Measurements from ENCODE around the gene ANKS1B. TPM values are rescaled to one million over a fixed set of nuclear protein-coding genes. Genes with fewer than 3 reads are reported as not detected.

Gene ANKS1B
- total and polyA plus RNA-seq, 2 of the 4 experiments (the other 2 are of a cell fraction), result 0.17 to 0.18 TPM

- H2AK9ac ChIP-seq (replicated peaks; ENCODE audit: low read depth, low read length, poor library complexity), result no peak overlapping the region
- no peak for DNase-seq
- no peak overlapping the region for H2BK15ac ChIP-seq (ENCODE audit: low read depth, low read length)
- TF ChIP-seq ELK1 (IDR thresholded peaks at IDR 0.05; ENCODE audit: borderline replicate concordance, low read depth, low read length), result no peak
- TF ChIP-seq RAD21 (IDR thresholded peaks at IDR 0.05; ENCODE audit: low read length), result no peak
- TF ChIP-seq MAZ (IDR thresholded peaks at IDR 0.05; ENCODE audit: borderline replicate concordance, low read depth, low read length), result no peak
- TF ChIP-seq CEBPB (IDR thresholded peaks at IDR 0.05; ENCODE audit: low read depth, low read length), result no peak
- TF ChIP-seq CTCF (conservative IDR thresholded peaks at IDR 0.05; ENCODE audit: low read depth, low read length), result no peak
- no peak for TF ChIP-seq USF2 (IDR thresholded peaks at IDR 0.05; ENCODE audit: low read depth, low read length)
- no peak for TF ChIP-seq POLR2A (IDR thresholded peaks at IDR 0.05; ENCODE audit: low read depth, low read length)
- TF ChIP-seq RFX5 (IDR thresholded peaks at IDR 0.05; ENCODE audit: low read depth, low read length), result no peak
- H2BK20ac ChIP-seq (ENCODE audit: low read depth, low read length), result no peak overlapping the region
- dilution Hi-C loops (cut with HindIII; ENCODE audit: low sequenced_read_pairs, unreplicated experiment) (no loop called here), intact Hi-C loops (cut with micrococcal nuclease) (no loop called here), in situ Hi-C loops (cut with MboI; ENCODE audit: low sequenced_read_pairs) (no loop called here)
- no peak overlapping the region for H2BK5ac ChIP-seq (ENCODE audit: low read depth, low read length, poor library complexity, severe bottlenecking)
- H4K91ac ChIP-seq (ENCODE audit: insufficient read depth, low read depth, low read length), result no peak overlapping the region
- no peak overlapping the region for H2AK5ac ChIP-seq (ENCODE audit: low read depth, low read length)
- no peak overlapping the region for H2AFZ ChIP-seq (replicated peaks; ENCODE audit: low read length, poor library complexity)
- H3K27me3 ChIP-seq (ENCODE audit: control insufficient read depth, insufficient read depth, low read length), result no peaks in the 10 kb centered on the region
- no peak overlapping the region for H3K18ac ChIP-seq (ENCODE audit: low read depth, low read length)
- BruUV-seq (replicated peaks), result no TSS peak
- no peak overlapping the region for H4K8ac ChIP-seq (ENCODE audit: low read depth in 2 of 2, low read length in 2 of 2)
- H3K56ac ChIP-seq (ENCODE audit: extremely low read depth, insufficient read depth, low read length), result no peak overlapping the region
- H3K4me1 ChIP-seq (ENCODE audit: control insufficient read depth, insufficient read depth, low read length), result no peaks in the 10 kb centered on the region
- H3K36me3 ChIP-seq (ENCODE audit: control insufficient read depth, insufficient read depth, low read length), result no peaks in the 10 kb centered on the region
- H3K4me2 ChIP-seq (ENCODE audit: low read depth, low read length), result no peak overlapping the region
- H4K5ac ChIP-seq (ENCODE audit: low read depth, low read length), result no peak overlapping the region
- H3K9me3 ChIP-seq (ENCODE audit: control insufficient read depth, insufficient read depth, low read length), result peaks cover 5% of the 10 kb centered on the region; the same call in 1 of the 2 replicates
- no peak overlapping the region for H2BK120ac ChIP-seq (ENCODE audit: low read depth, low read length)
- no peak overlapping the region for H3K4ac ChIP-seq (ENCODE audit: low read depth, low read length)
- WGBS, 2 experiments (ENCODE audit: extremely low coverage in 2 of 2, insufficient read length in 1 of 2), result no CpG with 5 or more reads among the region's 3 CpGs
- H3K27ac ChIP-seq (ENCODE audit: insufficient read depth, low read length), result no peak overlapping the region
- H3K14ac ChIP-seq (replicated peaks; ENCODE audit: low read depth, low read length), result no peak overlapping the region
- no peak for ATAC-seq (ENCODE audit: low read depth)
- H4K20me1 ChIP-seq (ENCODE audit: insufficient read depth, low read length), result no peaks in the 10 kb centered on the region
- no peak overlapping the region for H3K23ac ChIP-seq (ENCODE audit: low read depth, low read length)
- ChIA-PET POLR2A (ENCODE audit: unreplicated experiment) (no interaction called here), CTCF (no interaction called here)
- H3K4me3 ChIP-seq (ENCODE audit: insufficient read depth, low read depth, low read length), result no peak overlapping the region
- no peaks in the 10 kb centered on the region for H3K79me1 ChIP-seq (ENCODE audit: low read depth in 1 of 2, low read length in 2 of 2)
- no peaks in the 10 kb centered on the region for H3K9me1 ChIP-seq (ENCODE audit: insufficient read depth, low read length)
- H3K9ac ChIP-seq (ENCODE audit: low read depth, low read length), result no peak overlapping the region
These were observed 862.2 kb downstream of the ANKS1B start for GRCh38 chr12:99122496-99122895.

Measured in IMR-90 (cell line).